Uterus (tissue), 4 donors: ENCODE results near the gene C17orf107. TPM values are rescaled to one million over a fixed set of nuclear protein-coding genes. Genes with fewer than 3 reads are reported as not detected.
"Not testable (repeated sequence)": the region's sequence is repeated elsewhere in the genome, so short reads cannot be mapped to it uniquely, and the experiment has no call there.

Experiments
- DNase-seq, 2 donors: peaks; one replicate each; pipeline ENCODE4 v3.0.0-alpha.2; 2019 to 2020
- H3K27ac ChIP-seq, 2 donors: fragments of 200-600 bp; sonication (generic); 1 replicate in 1 of 2; 2 replicates in 1 of 2; pipeline ENCODE4 v1.5.1; 2016 to 2018
- H3K27me3 ChIP-seq, 2 donors: fragments of 200-600 bp; sonication (generic); one replicate each; pipeline ENCODE4 v1.5.1; 2018 to 2019; ENCODE audit warnings: control low read depth in 1 of 2
- H3K36me3 ChIP-seq, 2 donors: fragments of 200-600 bp; sonication (generic); one replicate each; pipeline ENCODE4 v1.5.1; 2019; ENCODE audit warnings: control low read depth in 1 of 2
- H3K4me1 ChIP-seq, 2 donors: fragments of 200-600 bp; sonication (generic); one replicate each; pipeline ENCODE4 v1.5.1; 2018 to 2019; ENCODE audit warnings: control low read depth in 1 of 2
- H3K4me3 ChIP-seq, 2 donors: fragments of 200-600 bp; sonication (generic); 1 replicate in 1 of 2; 2 replicates in 1 of 2; pipeline ENCODE4 v1.5.1; 2018 to 2019; ENCODE audit warnings: mild to moderate bottlenecking in 1 of 2
- H3K9me3 ChIP-seq, 2 donors: fragments of 200-600 bp; sonication (generic); one replicate each; pipeline ENCODE4 v1.5.1; 2019; ENCODE audit warnings: control low read depth in 1 of 2
- CTCF ChIP-seq, 4 experiments: fragments of 200-600 bp in 2 of 4; fragments of 450-650 bp in 2 of 4; sonication (generic) in 2 of 4; IDR thresholded peaks; one replicate each; pipeline ENCODE4 v1.5.1; 2016 to 2019; ENCODE audit warnings: antibody characterized with exemption in 4 of 4, mild to moderate bottlenecking in 2 of 4, moderate library complexity in 1 of 4
- POLR2A ChIP-seq, 2 donors: fragments of 450-650 bp; IDR thresholded peaks; one replicate each; pipeline ENCODE4 v1.6.1; 2016; ENCODE audit warnings: antibody characterized with exemption in 2 of 2, mild to moderate bottlenecking in 1 of 2, moderate library complexity in 1 of 2
- intact Hi-C: fragments of 100-400 bp; cut with DNase I; formaldehyde crosslinking; loops from one replicate; pipeline ENCODE4 v1.15.1; 2023; ENCODE audit warnings: low total_unique reads
- total RNA-seq, 4 donors: library from RNA; depleted of rRNA in 3 of 4; stranded (reverse); fragments of >200 nt in 3 of 4; gene quantifications; one replicate each; pipeline versions ENCODE4 v1.1.0 to v1.2.4, GENCODE V29; 2014 to 2023
- donor health status: DM: yes; HTN: yes; CAD: no.

Gene C17orf107
- total RNA-seq, 4 donors from 2014 or later, result 2.9 to 6.6 (median 3.5) TPM; not detected in 1

DNA sequence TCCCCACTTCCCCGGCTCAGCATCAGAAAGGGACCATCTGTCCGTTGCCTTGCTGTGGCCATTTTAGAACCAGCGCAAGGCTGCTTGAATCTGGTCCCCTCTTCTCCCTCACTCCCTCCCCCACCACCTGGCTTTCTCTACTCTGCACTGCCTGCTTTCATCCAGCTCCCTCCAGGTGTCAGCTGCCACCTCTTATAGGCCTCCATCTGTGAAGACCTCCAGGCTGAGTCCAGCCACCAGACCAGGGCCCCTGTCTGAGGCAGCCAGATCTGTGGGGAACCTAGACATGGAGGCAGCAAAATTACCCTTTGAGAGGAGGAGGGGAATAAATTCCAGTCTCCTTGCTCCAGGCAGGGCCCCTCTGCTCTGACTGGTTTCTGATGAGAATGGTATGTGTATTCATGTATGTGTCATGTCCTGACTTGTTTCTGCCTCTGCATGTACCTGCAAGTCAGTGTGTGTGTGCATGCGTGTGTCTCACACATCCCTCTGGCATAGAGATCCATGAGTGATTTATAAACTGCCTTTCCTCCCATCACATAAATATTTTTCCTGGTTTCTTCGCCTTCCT, 45.1 kb upstream of the C17orf107 start:
- TF ChIP-seq POLR2A (IDR thresholded peaks at IDR 0.05), result no peak
- TF ChIP-seq CTCF (IDR thresholded peaks at IDR 0.05), result no peak
- Histone ChIP-seq H3K27me3 (no peaks in the 10 kb centered on the region), H3K4me3 (no peak overlapping the region), H3K4me1 (peaks cover 0 to 5% of the 10 kb centered on the region in 2 donors), H3K36me3 (no peaks in the 10 kb centered on the region), H3K9me3 (no peaks in the 10 kb centered on the region), H3K27ac (peak overlapping the region in 1 of 2 donors; percentile 27)
- no peak for DNase-seq
- intact Hi-C loops, result no loop called here

- Histone ChIP-seq H3K36me3 (no peaks in the 10 kb centered on the region), H3K4me1 (peaks cover 0 to 5% of the 10 kb centered on the region in 2 donors), H3K4me3 (no peak overlapping the region), H3K9me3 (no peaks in the 10 kb centered on the region), H3K27me3 (no peaks in the 10 kb centered on the region), H3K27ac (peak overlapping the region in 1 of 2 donors; percentile 21)
- intact Hi-C loops, result no loop called here
- TF ChIP-seq POLR2A (IDR thresholded peaks at IDR 0.05) (no peak), CTCF (IDR thresholded peaks at IDR 0.05) (no peak)
- no peak for DNase-seq
Observed at GRCh38 chr17:4856271-4856936, 42.9 kb upstream of the C17orf107 start.

- no peak for DNase-seq
- TF ChIP-seq CTCF (IDR thresholded peaks at IDR 0.05), result no peak
- no peak for TF ChIP-seq POLR2A (IDR thresholded peaks at IDR 0.05)
- no peak overlapping the region for H3K27ac ChIP-seq
- intact Hi-C loops, result no loop called here
- no peaks in the 10 kb centered on the region for H3K9me3 ChIP-seq
- peaks cover 0 to 5% of the 10 kb centered on the region in 2 donors for H3K4me1 ChIP-seq
- no peaks in the 10 kb centered on the region for H3K27me3 ChIP-seq
- no peaks in the 10 kb centered on the region for H3K36me3 ChIP-seq
- no peak overlapping the region for H3K4me3 ChIP-seq
Observed at GRCh38 chr17:4856937-4857314, 42.4 kb upstream of the C17orf107 start.

GRCh38 chr17:4857347-4857746, 42.0 kb upstream of the C17orf107 start:
- H3K4me3 ChIP-seq, H3K9me3 ChIP-seq, H3K36me3 ChIP-seq, H3K4me1 ChIP-seq, H3K27me3 ChIP-seq, DNase-seq, intact Hi-C loops: not testable (repeated sequence)
- peak overlapping the region; percentile 47 to 74 for H3K27ac ChIP-seq

GRCh38 chr17:4858068-4858881, 41.1 kb upstream of the C17orf107 start:
- Histone ChIP-seq H3K4me1 (peaks cover 0 to 5% of the 10 kb centered on the region in 2 donors), H3K9me3 (no peaks in the 10 kb centered on the region), H3K27me3 (no peaks in the 10 kb centered on the region), H3K36me3 (no peaks in the 10 kb centered on the region), H3K4me3 (no peak overlapping the region), H3K27ac (peak overlapping the region; percentile 47 to 74)
- intact Hi-C loops, result no loop called here
- peak in 1 of 2 donors; percentile 39 for DNase-seq
- TF ChIP-seq POLR2A (IDR thresholded peaks at IDR 0.05) (no peak), CTCF (IDR thresholded peaks at IDR 0.05) (no peak)
